ENCODE results near the gene ACVR1.
"Not testable (repeated sequence)": the region's sequence is repeated elsewhere in the genome, so short reads cannot be mapped to it uniquely, and the experiment has no call there.

ACVR1 gene

DNA sequence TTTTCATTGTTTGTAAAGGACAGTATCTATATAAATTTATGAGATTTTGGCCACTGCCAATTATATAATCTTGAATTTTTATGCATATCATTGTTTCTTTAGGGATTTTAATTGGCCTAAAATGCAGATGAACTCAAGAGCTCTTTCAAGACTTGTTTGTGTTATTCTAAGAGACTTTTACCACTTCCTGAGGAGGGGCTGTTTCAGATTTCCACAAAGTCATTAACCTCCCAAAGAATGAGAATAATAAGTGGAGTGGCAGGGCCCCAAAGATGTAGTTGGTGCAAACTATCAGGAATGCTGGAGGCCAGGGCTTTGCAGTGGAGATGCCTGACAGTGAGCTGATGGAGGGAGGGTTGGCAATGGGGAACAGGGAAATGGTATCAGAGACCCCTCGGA, 15.5 kb upstream of the ACVR1 start:
- no peak for TF ChIP-seq EZH2phosphoT487 (IDR thresholded peaks at IDR 0.05; ENCODE audit: borderline replicate concordance, low read length)
- TF ChIP-seq, protein P1, sequence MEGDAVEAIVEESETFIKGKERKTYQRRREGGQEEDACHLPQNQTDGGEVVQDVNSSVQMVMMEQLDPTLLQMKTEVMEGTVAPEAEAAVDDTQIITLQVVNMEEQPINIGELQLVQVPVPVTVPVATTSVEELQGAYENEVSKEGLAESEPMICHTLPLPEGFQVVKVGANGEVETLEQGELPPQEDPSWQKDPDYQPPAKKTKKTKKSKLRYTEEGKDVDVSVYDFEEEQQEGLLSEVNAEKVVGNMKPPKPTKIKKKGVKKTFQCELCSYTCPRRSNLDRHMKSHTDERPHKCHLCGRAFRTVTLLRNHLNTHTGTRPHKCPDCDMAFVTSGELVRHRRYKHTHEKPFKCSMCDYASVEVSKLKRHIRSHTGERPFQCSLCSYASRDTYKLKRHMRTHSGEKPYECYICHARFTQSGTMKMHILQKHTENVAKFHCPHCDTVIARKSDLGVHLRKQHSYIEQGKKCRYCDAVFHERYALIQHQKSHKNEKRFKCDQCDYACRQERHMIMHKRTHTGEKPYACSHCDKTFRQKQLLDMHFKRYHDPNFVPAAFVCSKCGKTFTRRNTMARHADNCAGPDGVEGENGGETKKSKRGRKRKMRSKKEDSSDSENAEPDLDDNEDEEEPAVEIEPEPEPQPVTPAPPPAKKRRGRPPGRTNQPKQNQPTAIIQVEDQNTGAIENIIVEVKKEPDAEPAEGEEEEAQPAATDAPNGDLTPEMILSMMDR (IDR thresholded peaks at IDR 0.05; ENCODE audit: low read depth, low read length, poor library complexity, severe bottlenecking), result no peak
- no peaks in the 10 kb centered on the region for H3F3A ChIP-seq (ENCODE audit: control insufficient read depth, insufficient read depth)
- no peak overlapping the region for H3K27ac ChIP-seq (ENCODE audit: low read depth, low read length)
- H3K79me2 ChIP-seq (ENCODE audit: control insufficient read depth, low read length), result no peaks in the 10 kb centered on the region
- H3K4me2 ChIP-seq (ENCODE audit: low read length), result no peak overlapping the region
- H3K9me3 ChIP-seq (ENCODE audit: control insufficient read depth, insufficient read depth, low read length), result no peaks in the 10 kb centered on the region
- no peaks in the 10 kb centered on the region for H3K4me1 ChIP-seq (ENCODE audit: control insufficient read depth, low read length)
- no peaks in the 10 kb centered on the region for H3K36me3 ChIP-seq (ENCODE audit: control insufficient read depth, low read length)
- no peak overlapping the region for H3K4me3 ChIP-seq (ENCODE audit: low read length)
- H4K20me1 ChIP-seq (ENCODE audit: control insufficient read depth, insufficient read depth, low read depth, low read length), result no peaks in the 10 kb centered on the region
- H3K27me3 ChIP-seq (ENCODE audit: control insufficient read depth, low read length), result peaks cover 18% of the 10 kb centered on the region
- H3K9me2 ChIP-seq (replicated peaks; ENCODE audit: control insufficient read depth, low read length), result no peaks in the 10 kb centered on the region

DNA sequence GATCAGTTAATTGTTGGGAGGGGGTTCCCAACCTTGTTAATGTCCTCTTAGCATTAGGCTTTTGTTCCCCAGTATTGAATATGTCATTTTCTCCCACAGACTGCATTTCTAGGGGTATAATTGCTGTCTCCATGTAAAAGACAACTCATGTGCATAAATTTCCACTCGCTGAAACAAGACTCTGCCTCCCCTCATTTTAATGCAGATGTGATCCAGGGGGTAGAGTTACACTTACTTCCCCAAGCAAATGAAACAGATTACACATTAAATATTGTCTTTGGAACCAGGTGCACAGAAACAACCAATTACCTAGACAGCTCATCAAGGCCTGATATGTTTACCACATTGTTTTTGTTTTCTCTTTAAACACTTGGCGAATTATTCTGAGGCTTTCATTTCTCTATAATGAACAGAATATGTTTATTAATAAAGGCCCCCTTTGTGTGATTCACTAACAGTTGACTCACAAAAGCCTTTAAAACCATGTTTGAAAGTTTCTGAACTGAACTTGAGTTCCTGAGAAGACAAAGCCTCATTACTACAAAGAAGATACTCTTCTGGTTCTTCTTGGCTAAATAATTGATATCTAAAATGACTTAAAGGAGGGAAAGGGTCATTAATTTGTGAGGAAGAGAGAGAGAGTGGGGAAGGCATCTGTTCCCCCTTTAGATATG, 15.0 kb upstream of the ACVR1 start:
- TF ChIP-seq, protein P1 (IDR thresholded peaks at IDR 0.05; ENCODE audit: low read depth, low read length, poor library complexity, severe bottlenecking), result no peak
- TF ChIP-seq EZH2phosphoT487 (IDR thresholded peaks at IDR 0.05; ENCODE audit: borderline replicate concordance, low read length), result no peak
- H3K27me3 ChIP-seq (ENCODE audit: control insufficient read depth, low read length), result peaks cover 18% of the 10 kb centered on the region
- H4K20me1 ChIP-seq (ENCODE audit: control insufficient read depth, insufficient read depth, low read depth, low read length), result no peaks in the 10 kb centered on the region
- no peak overlapping the region for H3K4me2 ChIP-seq (ENCODE audit: low read length)
- H3K4me3 ChIP-seq (ENCODE audit: low read length), result no peak overlapping the region
- H3K27ac ChIP-seq (ENCODE audit: low read depth, low read length), result no peak overlapping the region
- H3F3A ChIP-seq (ENCODE audit: control insufficient read depth, insufficient read depth), result no peaks in the 10 kb centered on the region
- H3K79me2 ChIP-seq (ENCODE audit: control insufficient read depth, low read length), result no peaks in the 10 kb centered on the region
- H3K9me3 ChIP-seq (ENCODE audit: control insufficient read depth, insufficient read depth, low read length), result no peaks in the 10 kb centered on the region
- H3K9me2 ChIP-seq (replicated peaks; ENCODE audit: control insufficient read depth, low read length), result no peaks in the 10 kb centered on the region
- H3K36me3 ChIP-seq (ENCODE audit: control insufficient read depth, low read length), result no peaks in the 10 kb centered on the region
- H3K4me1 ChIP-seq (ENCODE audit: control insufficient read depth, low read length), result no peaks in the 10 kb centered on the region

DNA sequence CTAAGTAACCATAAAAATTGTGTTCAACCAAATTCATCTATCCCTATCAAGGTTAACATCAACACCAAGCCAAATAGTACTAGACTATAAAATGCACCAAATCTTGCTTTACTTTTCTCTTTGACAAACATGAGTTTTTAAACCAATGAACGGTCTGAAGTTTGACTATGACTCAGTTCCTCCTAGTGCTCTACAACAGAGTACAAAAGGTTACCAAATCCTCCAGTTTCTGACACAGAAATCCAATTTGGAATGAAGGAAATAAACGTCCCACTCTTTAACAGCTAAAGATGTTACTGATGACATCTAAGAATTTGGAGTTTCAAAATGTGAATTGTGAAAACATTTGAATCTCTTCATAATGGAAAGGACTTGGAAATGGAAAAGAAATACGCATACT, 11.8 kb upstream of the ACVR1 start:
- Histone ChIP-seq H3K9me3 (ENCODE audit: control insufficient read depth, insufficient read depth, low read length) (no peaks in the 10 kb centered on the region), H3K4me2 (ENCODE audit: low read length) (no peak overlapping the region)
- TF ChIP-seq, protein P1 (IDR thresholded peaks at IDR 0.05; ENCODE audit: low read depth, low read length, poor library complexity, severe bottlenecking), result no peak
- TF ChIP-seq EZH2phosphoT487 (IDR thresholded peaks at IDR 0.05; ENCODE audit: borderline replicate concordance, low read length), result no peak

DNA sequence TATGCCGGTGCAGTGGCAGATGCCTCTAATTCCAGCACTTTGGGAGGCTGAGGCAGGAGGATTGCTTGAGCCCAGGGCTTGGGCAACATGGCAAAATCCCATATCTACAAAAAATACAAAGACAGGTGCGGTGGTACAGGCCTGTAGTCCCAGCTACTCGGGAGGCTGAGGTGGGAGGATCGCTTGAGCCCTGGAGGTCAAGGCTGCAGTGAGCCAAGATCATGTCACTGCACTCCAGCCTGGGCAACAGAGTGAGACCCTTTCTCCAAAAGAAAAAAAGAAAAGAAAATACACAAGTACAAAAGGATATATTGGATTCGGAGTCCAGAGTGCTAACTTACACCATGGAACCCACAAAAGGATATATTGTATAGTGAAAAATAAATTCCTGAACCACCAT, 8.4 kb upstream of the ACVR1 start:
- H3K79me2 ChIP-seq (ENCODE audit: control insufficient read depth, low read length); H3K9me2 ChIP-seq (replicated peaks; ENCODE audit: control insufficient read depth, low read length); H3K9me3 ChIP-seq (ENCODE audit: control insufficient read depth, insufficient read depth, low read length); H4K20me1 ChIP-seq (ENCODE audit: control insufficient read depth, insufficient read depth, low read depth, low read length); H3F3A ChIP-seq (ENCODE audit: control insufficient read depth, insufficient read depth); H3K27me3 ChIP-seq (ENCODE audit: control insufficient read depth, low read length); H3K4me2 ChIP-seq (ENCODE audit: low read length); H3K27ac ChIP-seq (ENCODE audit: low read depth, low read length); H3K4me3 ChIP-seq (ENCODE audit: low read length); H3K4me1 ChIP-seq (ENCODE audit: control insufficient read depth, low read length); H3K36me3 ChIP-seq (ENCODE audit: control insufficient read depth, low read length): not testable (repeated sequence)

More for the DNA sequence above, 11.8 kb upstream of the ACVR1 start:
- Histone ChIP-seq H3K36me3 (ENCODE audit: control insufficient read depth, low read length) (no peaks in the 10 kb centered on the region), H3K27me3 (ENCODE audit: control insufficient read depth, low read length) (peaks cover 15% of the 10 kb centered on the region), H3K4me1 (ENCODE audit: control insufficient read depth, low read length) (no peaks in the 10 kb centered on the region), H3K79me2 (ENCODE audit: control insufficient read depth, low read length) (no peaks in the 10 kb centered on the region), H3K27ac (ENCODE audit: low read depth, low read length) (no peak overlapping the region), H3K4me3 (ENCODE audit: low read length) (no peak overlapping the region), H3F3A (ENCODE audit: control insufficient read depth, insufficient read depth) (no peaks in the 10 kb centered on the region), H4K20me1 (ENCODE audit: control insufficient read depth, insufficient read depth, low read depth, low read length) (no peaks in the 10 kb centered on the region), H3K9me2 (replicated peaks; ENCODE audit: control insufficient read depth, low read length) (no peaks in the 10 kb centered on the region)
